DMS 273 treated with DMSO at 0.1 percent for 48 hours (cell line): ENCODE measurements around the gene SLC12A6.

Source experiments
- DNase-seq: peaks from one replicate; lab custom pipeline; 2025; lab: John Stamatoyannopoulos, UW

The SLC12A6 gene

GRCh38 chr15:34330279-34330678 is 7.3 kb downstream of the SLC12A6 start:
- no peak for DNase-seq

GRCh38 chr15:34329006-34329405 is 8.6 kb downstream of the SLC12A6 start:
- no peak for DNase-seq

GRCh38 chr15:34327906-34328305 is 9.7 kb downstream of the SLC12A6 start:
- no peak for DNase-seq

- no peak for DNase-seq
These were observed 12.2 kb downstream of the SLC12A6 start for GRCh38 chr15:34325368-34325767.

- DNase-seq, result no peak
These were observed 12.6 kb downstream of the SLC12A6 start for GRCh38 chr15:34324933-34325332.

GRCh38 chr15:34323217-34323616 is 14.4 kb downstream of the SLC12A6 start:
- no peak for DNase-seq

- DNase-seq, result no peak
These were observed 19.1 kb downstream of the SLC12A6 start for GRCh38 chr15:34318277-34319079.

GRCh38 chr15:34314491-34315490 is 22.8 kb downstream of the SLC12A6 start:
- DNase-seq, result no peak

GRCh38 chr15:34311563-34311962 is 26.0 kb downstream of the SLC12A6 start:
- DNase-seq, result no peak

GRCh38 chr15:34304613-34305012 is 33.0 kb downstream of the SLC12A6 start:
- DNase-seq, result no peak

GRCh38 chr15:34301058-34301457 is 36.5 kb downstream of the SLC12A6 start:
- DNase-seq, result no peak

GRCh38 chr15:34297059-34297458 is 40.5 kb downstream of the SLC12A6 start:
- no peak for DNase-seq

GRCh38 chr15:34292621-34293020 is 45.0 kb downstream of the SLC12A6 start:
- no peak for DNase-seq

- no peak for DNase-seq
These were observed 52.6 kb downstream of the SLC12A6 start for GRCh38 chr15:34284937-34285336.

- DNase-seq, result no peak
These were observed 55.2 kb downstream of the SLC12A6 start for GRCh38 chr15:34282384-34282783.

- no peak for DNase-seq
These were observed 57.4 kb downstream of the SLC12A6 start for GRCh38 chr15:34280193-34280592.

- DNase-seq, result no peak
These were observed 58.2 kb downstream of the SLC12A6 start for GRCh38 chr15:34279368-34279767.

- DNase-seq, result no peak
These were observed 61.9 kb downstream of the SLC12A6 start for GRCh38 chr15:34275721-34276120.

- no peak for DNase-seq
These were observed 62.4 kb downstream of the SLC12A6 start for GRCh38 chr15:34275154-34275553.

- DNase-seq, result no peak
These were observed 66.1 kb downstream of the SLC12A6 start for GRCh38 chr15:34271493-34271892.

GRCh38 chr15:34266751-34267150 is 70.8 kb downstream of the SLC12A6 start:
- no peak for DNase-seq

GRCh38 chr15:34264076-34264475 is 73.5 kb downstream of the SLC12A6 start:
- DNase-seq, result no peak

- no peak for DNase-seq
These were observed 75.2 kb downstream of the SLC12A6 start for GRCh38 chr15:34262362-34262761.
